Vagina (tissue), 2 donors: ENCODE data around the gene TMTC1. TPM values are rescaled to one million over a fixed set of nuclear protein-coding genes. Genes with fewer than 3 reads are reported as not detected.

Source experiments
- DNase-seq, 2 donors: peaks; one replicate each; pipeline ENCODE4 v3.0.0-alpha.2; 2017; ENCODE audit errors: extremely low spot score in 2 of 2
- H3K27ac ChIP-seq: fragments of 200-600 bp; sonication (generic); one replicate; pipeline ENCODE4 v1.5.1; 2019
- H3K27me3 ChIP-seq: fragments of 200-600 bp; sonication (generic); one replicate; pipeline ENCODE4 v1.5.1; 2019
- H3K36me3 ChIP-seq, 2 donors: fragments of 200-600 bp; sonication (generic); one replicate each; pipeline ENCODE4 v1.5.1; 2017 to 2019
- H3K4me1 ChIP-seq: fragments of 200-600 bp; sonication (generic); one replicate; pipeline ENCODE4 v1.5.1; 2019
- H3K4me3 ChIP-seq, 2 donors: fragments of 200-600 bp; sonication (generic); 1 replicate in 1 of 2; 2 replicates in 1 of 2; pipeline ENCODE4 v1.5.1; 2016 to 2019
- H3K9me3 ChIP-seq: fragments of 200-600 bp; sonication (generic); one replicate; pipeline ENCODE4 v1.5.1; 2019
- POLR2A ChIP-seq, 2 donors: fragments of 450-650 bp; IDR thresholded peaks; one replicate each; pipeline ENCODE4 v1.6.1; 2017; ENCODE audit warnings: antibody characterized with exemption in 2 of 2, mild to moderate bottlenecking in 2 of 2, moderate library complexity in 2 of 2
- POLR2AphosphoS5 ChIP-seq, 2 donors: sonication (generic); formaldehyde crosslinking; IDR thresholded peaks; one replicate each; pipeline ENCODE4 v1.9.0; 2017; ENCODE audit warnings: antibody characterized with exemption in 2 of 2, mild to moderate bottlenecking in 2 of 2, low read depth in 1 of 2; ENCODE audit not compliant: insufficient read depth in 1 of 2
- intact Hi-C: fragments of 100-400 bp; cut with DNase I; formaldehyde crosslinking; loops from one replicate; pipeline ENCODE4 v1.15.1; 2023
- total RNA-seq: library from RNA; depleted of rRNA; stranded (reverse); fragments of >200 nt; gene quantifications from one replicate; pipeline ENCODE4 v1.2.3, GENCODE V29; 2016
- TF ChIP-seq, protein P1 (sequence below), 3 experiments: fragments of 450-650 bp in 2 of 3; fragments of 200-600 bp in 1 of 3; sonication (generic) in 1 of 3; IDR thresholded peaks; one replicate each; pipeline ENCODE4 v1.5.1; 2017 to 2019; ENCODE audit warnings: antibody characterized with exemption in 3 of 3, mild to moderate bottlenecking in 2 of 3, moderate library complexity in 2 of 3

TMTC1 gene
- total RNA-seq, 1 donor from 2014 or later = 63.8 TPM

DNA sequence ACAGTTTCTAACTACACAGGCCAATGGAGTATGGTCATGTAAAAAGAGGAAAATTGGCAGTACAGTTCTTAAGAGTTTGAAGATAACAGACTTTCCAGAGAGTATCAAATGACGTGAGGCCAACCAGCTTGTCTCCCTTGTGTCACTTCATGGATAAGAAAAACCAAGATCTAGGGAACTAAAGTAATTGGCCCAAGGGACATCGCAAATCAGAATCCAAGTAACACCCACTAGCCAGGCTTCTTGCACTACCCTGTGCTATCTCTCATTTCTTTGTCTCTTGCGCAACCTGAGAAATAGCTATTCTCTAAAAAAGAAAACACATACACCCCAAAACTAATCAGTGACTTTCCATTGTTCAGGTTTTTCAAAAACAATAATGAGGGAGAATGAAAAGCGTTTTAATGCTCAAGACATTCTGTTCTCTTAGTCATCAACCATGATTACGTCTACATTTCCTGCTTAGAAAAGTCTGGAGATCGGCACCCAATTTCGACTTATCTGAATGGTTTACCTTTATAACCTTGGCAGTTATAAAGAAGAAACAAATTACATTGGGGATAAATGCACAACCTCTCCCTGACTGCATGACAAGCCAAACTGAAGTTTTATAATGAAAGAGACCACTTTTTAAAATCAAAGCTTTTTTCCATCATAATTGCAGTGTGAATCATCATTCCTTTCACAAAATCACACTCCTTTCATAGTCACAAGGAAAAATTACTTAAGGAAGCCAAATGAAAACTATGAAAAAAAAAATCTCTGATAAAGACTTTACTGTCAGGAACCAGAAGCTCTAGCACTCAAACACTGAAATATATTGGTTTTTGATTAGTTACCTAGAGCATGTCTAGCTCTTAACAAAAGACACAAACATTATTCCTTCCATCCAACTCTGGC, 42.1 kb downstream of the TMTC1 start:
- H3K27ac ChIP-seq = peak overlapping the region; percentile 6
- TF ChIP-seq, protein P1, sequence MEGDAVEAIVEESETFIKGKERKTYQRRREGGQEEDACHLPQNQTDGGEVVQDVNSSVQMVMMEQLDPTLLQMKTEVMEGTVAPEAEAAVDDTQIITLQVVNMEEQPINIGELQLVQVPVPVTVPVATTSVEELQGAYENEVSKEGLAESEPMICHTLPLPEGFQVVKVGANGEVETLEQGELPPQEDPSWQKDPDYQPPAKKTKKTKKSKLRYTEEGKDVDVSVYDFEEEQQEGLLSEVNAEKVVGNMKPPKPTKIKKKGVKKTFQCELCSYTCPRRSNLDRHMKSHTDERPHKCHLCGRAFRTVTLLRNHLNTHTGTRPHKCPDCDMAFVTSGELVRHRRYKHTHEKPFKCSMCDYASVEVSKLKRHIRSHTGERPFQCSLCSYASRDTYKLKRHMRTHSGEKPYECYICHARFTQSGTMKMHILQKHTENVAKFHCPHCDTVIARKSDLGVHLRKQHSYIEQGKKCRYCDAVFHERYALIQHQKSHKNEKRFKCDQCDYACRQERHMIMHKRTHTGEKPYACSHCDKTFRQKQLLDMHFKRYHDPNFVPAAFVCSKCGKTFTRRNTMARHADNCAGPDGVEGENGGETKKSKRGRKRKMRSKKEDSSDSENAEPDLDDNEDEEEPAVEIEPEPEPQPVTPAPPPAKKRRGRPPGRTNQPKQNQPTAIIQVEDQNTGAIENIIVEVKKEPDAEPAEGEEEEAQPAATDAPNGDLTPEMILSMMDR (IDR thresholded peaks at IDR 0.05) = no peak
- peak in 1 of 2 donors; percentile 21 for TF ChIP-seq POLR2AphosphoS5 (IDR thresholded peaks at IDR 0.05; ENCODE audit: insufficient read depth in 1 of 2, low read depth in 1 of 2)

DNA sequence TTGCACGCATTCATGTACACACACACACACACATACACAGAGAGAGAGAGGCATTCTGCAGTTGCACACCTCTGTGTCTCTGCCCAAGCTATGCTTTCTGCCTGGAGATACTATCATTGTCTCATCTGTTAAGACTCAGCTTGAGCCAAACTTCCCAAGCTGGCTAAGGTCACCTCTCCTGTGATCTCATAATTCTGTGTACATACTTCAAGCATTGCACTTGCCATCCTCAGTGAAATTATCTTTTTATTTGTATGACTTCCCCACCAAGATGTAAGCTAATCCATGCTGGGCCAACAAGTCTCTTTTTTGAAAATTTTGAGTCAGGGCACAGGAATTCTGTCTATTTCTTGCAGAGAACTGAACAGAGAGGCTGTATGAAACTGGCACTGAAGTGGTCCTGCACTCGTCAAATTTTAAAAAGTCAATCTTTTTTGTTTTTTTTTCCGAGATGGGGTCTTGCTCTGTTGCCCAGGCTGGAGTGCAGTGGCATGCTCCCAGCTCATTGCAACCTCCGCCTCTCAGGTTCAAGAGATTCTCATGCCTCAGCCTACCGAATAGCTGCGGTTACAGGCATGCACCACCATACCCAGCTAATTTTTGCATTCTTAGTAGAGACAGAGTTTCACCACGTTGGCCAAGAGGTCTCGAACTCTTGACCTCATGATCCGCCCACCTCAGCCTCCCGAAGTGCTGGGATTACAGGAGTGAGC, 44.3 kb downstream of the TMTC1 start:
- H3K36me3 ChIP-seq = no peaks in the 10 kb centered on the region
- intact Hi-C loops = loop anchor here (10.0 kb wide), 1 partner anchor 45 kb away; the partner anchor contains the start of gene TMTC1
- no peak for DNase-seq
- H3K9me3 ChIP-seq = no peaks in the 10 kb centered on the region
- no peak overlapping the region for H3K27ac ChIP-seq
- H3K27me3 ChIP-seq = no peaks in the 10 kb centered on the region
- TF ChIP-seq, protein P1 (IDR thresholded peaks at IDR 0.05) = no peak
- TF ChIP-seq POLR2AphosphoS5 (IDR thresholded peaks at IDR 0.05; ENCODE audit: insufficient read depth in 1 of 2, low read depth in 1 of 2) (no peak), POLR2A (IDR thresholded peaks at IDR 0.05) (no peak)
- H3K4me1 ChIP-seq = peaks cover 20% of the 10 kb centered on the region
- H3K4me3 ChIP-seq = no peak overlapping the region

More for the DNA sequence above, 42.1 kb downstream of the TMTC1 start:
- no peak for DNase-seq
- intact Hi-C loops = no loop called here
- H3K36me3 ChIP-seq = no peaks in the 10 kb centered on the region
- H3K4me3 ChIP-seq = no peak overlapping the region
- H3K27me3 ChIP-seq = no peaks in the 10 kb centered on the region
- peaks cover 20% of the 10 kb centered on the region for H3K4me1 ChIP-seq
- H3K9me3 ChIP-seq = no peaks in the 10 kb centered on the region

DNA sequence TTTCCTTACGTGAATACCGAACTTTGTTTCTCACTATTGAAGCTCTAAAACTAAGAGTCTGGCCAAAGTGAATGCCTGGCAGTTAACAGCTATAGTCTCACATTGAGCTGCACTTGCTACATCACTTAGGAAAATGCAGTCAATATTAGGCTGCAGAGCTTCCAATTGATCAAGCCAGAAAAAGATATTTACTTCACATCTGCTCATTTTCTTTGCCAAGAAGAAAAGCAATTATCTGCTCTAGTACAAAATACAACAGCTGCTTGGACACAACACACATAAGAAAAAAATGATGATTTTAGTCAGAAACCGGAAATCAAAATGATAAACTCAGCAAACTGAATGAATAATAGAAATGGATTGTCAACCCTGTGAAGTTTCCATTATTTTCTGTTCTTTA, 45.4 kb downstream of the TMTC1 start:
- Histone ChIP-seq H3K27me3 (no peaks in the 10 kb centered on the region), H3K36me3 (no peaks in the 10 kb centered on the region), H3K27ac (no peak overlapping the region), H3K9me3 (no peaks in the 10 kb centered on the region), H3K4me1 (peaks cover 20% of the 10 kb centered on the region), H3K4me3 (no peak overlapping the region)
- intact Hi-C loops = loop anchor here (10.0 kb wide), 1 partner anchor 46 kb away; the partner anchor contains the start of gene TMTC1
- TF ChIP-seq POLR2AphosphoS5 (IDR thresholded peaks at IDR 0.05; ENCODE audit: insufficient read depth in 1 of 2, low read depth in 1 of 2) = no peak
- TF ChIP-seq, protein P1 (IDR thresholded peaks at IDR 0.05) = no peak
- DNase-seq = no peak

DNA sequence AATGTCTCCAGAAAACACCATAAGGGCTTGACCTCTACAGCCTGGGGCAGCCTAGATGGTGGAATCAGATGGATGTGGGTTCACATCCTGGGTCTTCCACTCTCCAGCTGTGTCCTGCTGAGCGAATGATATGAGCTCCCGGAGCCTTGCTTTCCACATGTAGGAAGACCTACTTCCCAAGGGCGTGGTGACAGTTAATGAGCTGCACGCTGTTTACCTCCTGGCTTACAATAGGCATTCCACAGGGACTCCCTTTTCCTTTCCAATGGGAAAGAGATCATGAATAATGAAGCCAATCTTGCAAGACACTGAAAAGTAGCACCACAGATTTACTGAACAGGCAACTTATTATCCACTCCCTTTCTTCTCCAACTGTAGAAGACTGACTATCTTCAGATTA, 46.1 kb downstream of the TMTC1 start:
- Histone ChIP-seq H3K27ac (no peak overlapping the region), H3K36me3 (no peaks in the 10 kb centered on the region), H3K4me1 (peaks cover 20% of the 10 kb centered on the region), H3K9me3 (no peaks in the 10 kb centered on the region), H3K4me3 (no peak overlapping the region), H3K27me3 (no peaks in the 10 kb centered on the region)
- intact Hi-C loops = loop anchor here (10.0 kb wide), 1 partner anchor 47 kb away; the partner anchor contains the start of gene TMTC1
- DNase-seq = no peak
- no peak for TF ChIP-seq POLR2AphosphoS5 (IDR thresholded peaks at IDR 0.05; ENCODE audit: insufficient read depth in 1 of 2, low read depth in 1 of 2)
- TF ChIP-seq, protein P1 (IDR thresholded peaks at IDR 0.05) = no peak
- no peak for TF ChIP-seq POLR2A (IDR thresholded peaks at IDR 0.05)
